Heart left ventricle (tissue), 13 donors: ENCODE data around the gene IMMP2L.

Experiments
- CTCF ChIP-seq, 12 donors: fragments of 200-600 bp; sonication (generic) in 4 of 12; IDR thresholded peaks; one replicate each; pipeline versions ENCODE4 v1.5.0 to v1.8.0; 2018 to 2022; ENCODE audit warnings: antibody characterized with exemption in 12 of 12, mild to moderate bottlenecking in 5 of 12
- POLR2A ChIP-seq, 2 donors: fragments of 450-650 bp; IDR thresholded peaks; one replicate each; pipeline ENCODE4 v1.6.1; 2017; ENCODE audit warnings: antibody characterized with exemption in 2 of 2, mild to moderate bottlenecking in 2 of 2, moderate library complexity in 2 of 2
- donor health status: ischemic (EF 13 %, LVEDD 7.1; RV severe dilation, severe dysfunction).
- donor health status: DM: no; HTN: yes; CAD: no.
- donor health status: DM: no; HTN: no; CAD: no.
- donor health status: ischemic (EF 25% LVEDD 6.9; RV normal size, moderate dysfunction).
- donor health status: ischemic (EF 25% LVEDD 5.7; RV mildly dilated, moderate dysfunction).
- donor health status: ischemic (EF 35%, LVEDD 5.7; RV mildly dilated, moderate dysfunction).
- donor health status: nonischemic (EF 11% LVEDD 7.7; RV severe dilation, severe dysfunction).
- donor health status: DM: yes; HTN: yes; CAD: no.
- donor health status: PGD.
- donor health status: ischemic (EF 29% LVEDD 5.4; RV normal size, mild dysfunction).
- donor health status: nonischemic (EF 23%, LVEDD 6.1; RV moderate dilation, normal function).

GRCh38 chr7:111568870-111569462 is 6.7 kb upstream of the IMMP2L start:
- TF ChIP-seq CTCF (IDR thresholded peaks at IDR 0.05) (no peak), POLR2A (IDR thresholded peaks at IDR 0.05) (no peak)
